GM12864 (cell line): ENCODE results near the gene COL5A3.
"Not testable (repeated sequence)": the region's sequence is repeated elsewhere in the genome, so short reads cannot be mapped to it uniquely, and the experiment has no call there.

Experiments
- DNase-seq: peaks from one replicate; pipeline ENCODE4 v3.0.0-alpha.2; 2011; ENCODE audit warnings: low read depth
- H3K4me3 ChIP-seq: 2 replicates; pipeline ENCODE4 v1.5.1; 2011; ENCODE audit warnings: mild to moderate bottlenecking, low read depth, low read length, control low read depth
- CTCF ChIP-seq: IDR thresholded peaks from 2 replicates; pipeline ENCODE4 v1.5.1; 2011; ENCODE audit warnings: low read depth, mild to moderate bottlenecking, moderate library complexity, low read length, control low read depth, inconsistent platforms; ENCODE audit errors: missing control alignments

COL5A3 gene

GRCh38 chr19:9935506-9936325 lies 74.6 kb downstream of the COL5A3 start:
- no peak for DNase-seq
- no peak overlapping the region for H3K4me3 ChIP-seq
- no peak for TF ChIP-seq CTCF

GRCh38 chr19:9934132-9934950 lies 76.0 kb downstream of the COL5A3 start:
- DNase-seq = no peak
- TF ChIP-seq CTCF = peak; percentile 95
- no peak overlapping the region for H3K4me3 ChIP-seq

- no peak for DNase-seq
- TF ChIP-seq CTCF = no peak
- no peak overlapping the region for H3K4me3 ChIP-seq
Observed at GRCh38 chr19:9932835-9933234, 77.5 kb downstream of the COL5A3 start.

GRCh38 chr19:9931629-9932028 lies 78.7 kb downstream of the COL5A3 start:
- no peak overlapping the region for H3K4me3 ChIP-seq
- no peak for TF ChIP-seq CTCF
- DNase-seq = no peak

GRCh38 chr19:9923440-9923839 lies 86.9 kb downstream of the COL5A3 start:
- H3K4me3 ChIP-seq = no peak overlapping the region
- no peak for DNase-seq
- no peak for TF ChIP-seq CTCF

GRCh38 chr19:9922782-9923379 lies 87.4 kb downstream of the COL5A3 start:
- not testable (repeated sequence) for H3K4me3 ChIP-seq, DNase-seq

GRCh38 chr19:9917321-9917720 lies 93.0 kb downstream of the COL5A3 start:
- no peak for DNase-seq
- no peak for TF ChIP-seq CTCF

More at GRCh38 chr19:9917321-9917720, 93.0 kb downstream of the COL5A3 start:
- no peak overlapping the region for H3K4me3 ChIP-seq
